Measurements from ENCODE around the gene CFAP20DC.
"Not testable (repeated sequence)": the region's sequence is repeated elsewhere in the genome, so short reads cannot be mapped to it uniquely, and the experiment has no call there.

CFAP20DC gene

GRCh38 chr3:59049671-59050331 is at the start of gene CFAP20DC:
CFAP20DC (minus strand) TSS chr3:59050025; CDS start chr3:59049631, 394 bp downstream.
- DNase-seq (ENCODE audit: low spot score): peak; percentile 98

DNA sequence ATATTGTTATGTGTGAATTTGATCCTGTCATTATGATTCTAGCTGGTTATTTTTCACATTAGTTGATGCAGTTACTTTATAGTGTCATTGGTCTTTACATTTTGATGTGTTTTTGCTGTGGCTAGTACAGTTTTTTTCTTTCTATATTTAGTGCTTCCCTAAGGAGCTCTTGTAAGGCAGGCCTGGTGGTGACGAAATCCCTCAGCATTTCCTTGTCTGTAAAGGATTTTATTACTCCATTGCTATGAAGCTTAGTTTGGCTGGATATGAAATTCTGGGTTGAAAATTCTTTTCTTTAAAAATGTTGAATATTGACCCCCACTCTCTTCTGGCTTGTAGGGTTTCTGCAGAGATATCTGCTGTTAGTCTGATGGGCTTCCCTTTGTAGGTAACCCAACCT is 48.7 kb upstream of the CFAP20DC start:
- not testable (repeated sequence) for DNase-seq (ENCODE audit: low spot score)

GRCh38 chr3:59094446-59094845 is 44.6 kb upstream of the CFAP20DC start:
- no peak for DNase-seq (ENCODE audit: low spot score)

DNA sequence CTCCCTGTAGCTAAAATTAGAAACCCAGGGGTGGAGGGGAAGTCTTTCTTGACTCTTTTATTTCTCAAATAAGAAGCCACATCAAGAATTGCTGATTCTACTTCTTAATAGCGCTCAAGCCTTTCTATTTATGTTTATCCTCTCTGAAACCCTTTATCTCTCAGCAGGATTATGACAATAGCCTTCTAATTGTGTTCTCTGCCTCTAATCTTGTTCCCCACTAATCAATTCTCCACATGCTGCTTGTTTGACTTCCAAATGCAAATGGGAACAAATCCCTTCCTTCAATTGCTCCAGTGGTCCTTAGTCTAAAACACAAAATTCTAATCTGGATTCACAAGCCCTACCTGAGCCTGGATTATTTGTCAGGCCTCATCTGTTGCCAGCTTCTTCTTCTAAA is 43.7 kb upstream of the CFAP20DC start:
- DNase-seq (ENCODE audit: low spot score): no peak

GRCh38 chr3:59088761-59089160 is 38.9 kb upstream of the CFAP20DC start:
- no peak for DNase-seq (ENCODE audit: low spot score)

DNA sequence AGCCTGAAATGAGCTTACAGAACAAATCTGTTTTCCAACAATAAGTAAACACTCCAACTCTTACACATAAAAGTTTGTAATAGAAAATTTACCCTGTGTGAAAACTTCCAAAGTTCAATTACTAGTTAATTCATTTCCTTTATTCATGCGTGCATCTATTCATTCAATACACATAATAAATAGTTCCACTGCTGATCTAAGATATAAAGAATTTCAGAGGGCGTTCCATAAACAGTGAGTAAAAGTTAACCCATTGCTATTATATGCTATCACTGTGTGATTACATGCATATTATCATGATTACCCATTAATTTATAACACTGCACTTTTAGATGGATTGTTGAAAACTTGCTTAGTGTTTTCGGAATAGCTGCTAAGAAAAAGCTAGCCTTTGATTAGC is 36.2 kb upstream of the CFAP20DC start:
- no peak for DNase-seq (ENCODE audit: low spot score)

DNA sequence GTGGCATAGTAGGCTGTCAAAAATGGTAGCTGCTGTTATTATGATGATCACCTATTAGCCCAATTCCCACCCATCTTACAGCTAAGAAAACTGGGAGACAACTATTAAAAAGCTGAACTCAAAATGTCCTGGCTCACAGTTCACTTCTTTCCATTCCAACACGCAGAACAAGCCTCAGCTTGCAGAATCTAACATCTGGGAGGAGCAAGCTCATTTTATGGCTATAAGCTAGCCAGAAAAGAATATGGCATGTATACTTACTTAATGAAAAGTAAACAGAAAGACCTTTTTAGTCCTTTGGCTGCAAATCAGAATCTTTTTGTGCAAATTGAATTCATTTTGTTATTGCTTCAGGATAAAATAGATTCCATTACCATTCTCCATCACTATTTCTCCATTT is 34.8 kb upstream of the CFAP20DC start:
- DNase-seq (ENCODE audit: low spot score): no peak

DNA sequence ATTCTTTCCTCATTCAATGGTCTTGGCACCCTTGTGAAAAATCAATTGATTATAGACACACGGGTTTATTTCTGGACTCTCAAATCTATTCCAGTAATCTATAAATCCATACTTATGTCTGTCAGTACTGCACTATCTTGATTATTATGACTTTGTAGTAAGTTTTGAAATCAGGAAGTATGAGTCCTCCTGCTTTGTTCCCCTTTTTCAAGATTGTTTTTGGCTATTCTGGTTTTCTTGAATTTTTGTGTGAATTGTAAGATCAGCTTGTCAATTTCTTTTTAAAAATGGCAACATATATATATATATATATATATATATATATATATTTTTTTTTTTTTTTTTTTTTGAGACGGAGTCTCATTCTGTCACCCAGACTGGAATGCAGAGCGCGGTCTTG is 32.3 kb upstream of the CFAP20DC start:
- no peak for DNase-seq (ENCODE audit: low spot score)

GRCh38 chr3:59081071-59081470 is 31.2 kb upstream of the CFAP20DC start:
- no peak for DNase-seq (ENCODE audit: low spot score)

- DNase-seq (ENCODE audit: low spot score): no peak
Measured at GRCh38 chr3:59079962-59080361, 30.1 kb upstream of the CFAP20DC start.

GRCh38 chr3:59074764-59075163 is 24.9 kb upstream of the CFAP20DC start:
- no peak for DNase-seq (ENCODE audit: low spot score)

DNA sequence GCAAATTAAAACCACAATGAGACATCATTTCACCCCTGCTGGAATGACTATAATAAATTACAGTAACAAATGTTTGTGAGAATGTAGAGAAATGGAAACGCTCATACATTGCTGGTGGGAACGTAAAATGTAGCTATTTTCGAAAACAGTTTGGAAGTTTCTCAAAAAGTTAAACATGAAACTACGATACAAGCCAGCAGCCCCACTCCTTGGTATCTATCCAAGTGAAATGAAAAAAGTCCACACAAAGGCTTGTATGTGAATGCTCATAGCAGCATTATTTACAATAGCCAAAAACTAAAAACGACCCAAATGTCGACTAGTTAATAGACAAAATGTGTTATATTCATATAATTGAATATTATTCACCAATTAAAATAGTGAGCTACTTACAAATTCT is 22.9 kb upstream of the CFAP20DC start:
- no peak for DNase-seq (ENCODE audit: low spot score)

GRCh38 chr3:59069838-59070237 is 20.0 kb upstream of the CFAP20DC start:
- no peak for DNase-seq (ENCODE audit: low spot score)

DNA sequence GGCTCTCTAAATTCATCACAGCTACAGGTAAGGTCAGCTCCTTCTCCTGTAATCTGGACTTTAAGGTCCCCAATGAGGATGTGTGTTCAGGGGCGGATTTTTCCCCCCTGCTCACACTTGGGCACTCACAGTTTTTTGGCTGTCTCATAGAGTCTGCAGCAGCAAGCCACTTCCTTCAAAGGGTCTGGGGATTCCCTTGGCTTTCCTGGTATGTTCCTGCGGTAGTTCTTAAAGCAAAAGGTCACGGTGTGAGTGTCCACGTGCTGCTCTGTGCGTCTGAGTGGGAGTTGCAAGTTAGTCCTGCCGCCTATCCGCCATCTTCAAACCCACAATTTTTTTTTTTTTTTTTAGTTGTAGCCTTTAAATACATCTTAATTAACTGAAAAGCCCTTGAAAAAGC is 15.4 kb upstream of the CFAP20DC start:
- no peak for DNase-seq (ENCODE audit: low spot score)

- DNase-seq (ENCODE audit: low spot score): no peak
Measured at GRCh38 chr3:59064728-59065127, 14.9 kb upstream of the CFAP20DC start.

- no peak for DNase-seq (ENCODE audit: low spot score)
Measured at GRCh38 chr3:59064276-59064675, 14.5 kb upstream of the CFAP20DC start.

GRCh38 chr3:59056706-59057105 is 6.9 kb upstream of the CFAP20DC start:
- peak; percentile 30 for DNase-seq (ENCODE audit: low spot score)

DNA sequence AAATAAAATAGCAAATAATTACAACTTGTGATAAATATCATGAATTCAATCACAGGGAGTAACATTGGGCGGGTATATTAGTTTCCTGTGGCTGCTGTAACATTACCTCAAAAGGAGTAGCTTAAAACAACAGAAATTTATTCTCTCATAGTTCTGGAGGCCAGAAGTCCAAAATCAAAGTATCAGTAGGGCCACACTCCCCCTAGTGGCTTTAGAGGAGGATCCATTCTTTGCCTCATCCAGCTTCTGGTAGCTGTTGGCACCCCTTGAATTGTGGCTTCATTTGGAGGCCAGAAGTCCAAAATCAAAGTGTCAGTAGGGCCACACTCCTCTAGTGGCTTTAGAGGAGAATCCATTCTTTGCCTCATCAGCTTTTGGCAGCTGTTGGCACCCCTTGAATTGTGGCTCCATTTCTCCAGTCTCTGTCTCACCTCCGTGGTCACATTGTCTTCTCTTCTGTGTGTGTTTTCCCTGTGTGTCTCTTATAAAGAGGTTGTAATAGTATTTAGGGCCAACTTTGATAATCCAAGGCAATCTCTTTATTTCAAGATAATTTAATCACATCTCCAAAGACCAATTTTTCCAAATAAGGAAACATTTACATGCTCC is 3.1 kb upstream of the CFAP20DC start:
- peak; percentile 63 for DNase-seq (ENCODE audit: low spot score)

DNA sequence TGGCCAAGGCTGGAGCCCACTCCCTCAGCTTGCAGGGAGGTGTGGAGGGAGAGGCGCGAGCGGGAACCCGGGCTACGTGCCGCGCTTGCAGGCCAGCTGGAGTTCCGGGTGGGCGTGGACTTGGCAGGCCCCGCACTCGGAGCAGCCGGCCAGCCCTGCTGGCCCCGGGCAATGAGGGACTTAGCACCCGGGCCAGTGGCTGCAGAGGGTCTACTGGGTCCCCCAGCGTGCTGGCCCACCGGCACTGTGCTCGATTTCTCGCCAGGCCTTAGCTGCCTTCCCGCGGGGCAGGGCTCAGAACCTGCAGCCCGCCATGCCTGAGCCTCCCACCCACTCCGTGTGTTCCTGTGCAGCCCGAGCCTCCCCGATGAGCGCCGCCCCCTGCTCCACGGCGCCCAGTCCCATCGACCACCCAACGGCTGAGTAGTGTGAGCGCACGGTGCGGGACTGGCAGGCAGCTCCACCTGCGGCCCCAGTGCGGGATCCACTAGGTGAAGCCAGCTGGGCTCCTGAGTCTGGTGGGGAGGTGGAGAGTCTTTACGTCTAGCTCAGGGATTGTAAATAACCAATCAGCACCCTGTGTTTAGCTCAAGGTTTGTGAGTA is 1.1 kb upstream of the CFAP20DC start:
- DNase-seq (ENCODE audit: low spot score): not testable (repeated sequence)

DNA sequence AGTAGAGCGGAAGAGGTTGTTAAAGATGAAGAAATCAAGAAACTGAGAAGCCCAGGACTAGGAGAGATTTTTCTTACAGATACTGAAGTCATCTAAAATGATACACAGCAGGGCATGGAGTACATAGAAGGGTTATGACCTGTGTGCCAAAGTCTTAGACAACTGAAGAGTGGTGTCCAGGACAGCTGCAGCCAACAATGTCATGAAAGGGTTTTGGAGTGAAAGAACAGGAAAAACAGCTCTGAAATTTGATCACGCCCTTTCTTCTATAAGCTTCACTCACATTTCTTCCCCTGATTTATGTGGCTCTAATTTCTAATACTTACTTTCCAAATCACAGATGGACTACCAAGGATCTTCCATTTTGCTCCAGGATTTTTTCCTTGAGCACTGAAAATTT is 3.0 kb downstream of the CFAP20DC start:
- DNase-seq (ENCODE audit: low spot score): no peak

- DNase-seq (ENCODE audit: low spot score): peak; percentile 26
Measured at GRCh38 chr3:59043391-59043790, 6.4 kb downstream of the CFAP20DC start.

GRCh38 chr3:59040902-59041301 is 8.9 kb downstream of the CFAP20DC start:
- no peak for DNase-seq (ENCODE audit: low spot score)

GRCh38 chr3:59027607-59028006 is 22.2 kb downstream of the CFAP20DC start:
- no peak for DNase-seq (ENCODE audit: low spot score)

- no peak for DNase-seq (ENCODE audit: low spot score)
Measured at GRCh38 chr3:59023612-59024011, 26.2 kb downstream of the CFAP20DC start.

Measured in kidney tubule cell (primary cell).